CD4-positive, alpha-beta memory T cell (primary cell): Measurements from ENCODE around the gene SPEN. TPM values are rescaled to one million over a fixed set of nuclear protein-coding genes. Genes with fewer than 3 reads are reported as not detected.
"Not testable (repeated sequence)": the region's sequence is repeated elsewhere in the genome, so short reads cannot be mapped to it uniquely, and the experiment has no call there.

Experiments
- CTCF ChIA-PET: fragments of 350-600 bp; sonication (Branson Sonifier 250); formaldehyde crosslinking; loops from one replicate; lab custom pipeline; 2021; ENCODE audit warnings: inconsistent platforms; ENCODE audit not compliant: partially characterized antibody; lab: Charles Lee
- POLR2A ChIA-PET: fragments of 350-600 bp; sonication (Branson Sonifier 250); formaldehyde crosslinking; loops from one replicate; lab custom pipeline; 2021; ENCODE audit not compliant: partially characterized antibody; lab: Charles Lee
- DNase-seq, 5 donors: peaks; one replicate each; pipeline versions ENCODE4 v3.0.0 to v3.0.0-alpha.2; 2020 to 2022; ENCODE audit warnings: mixed read lengths in 1 of 5
- H3K27ac ChIP-seq: one replicate; pipeline ENCODE4 v1.7.0; 2013; ENCODE audit warnings: low read depth, low read length
- H3K27me3 ChIP-seq: 2 replicates; pipeline ENCODE4 v1.7.0; 2013; ENCODE audit warnings: mild to moderate bottlenecking, low read length, moderate library complexity; ENCODE audit not compliant: insufficient read depth
- H3K36me3 ChIP-seq: 2 replicates; pipeline ENCODE4 v1.7.0; 2013; ENCODE audit warnings: mild to moderate bottlenecking, low read length, moderate library complexity; ENCODE audit not compliant: insufficient read depth
- H3K4me1 ChIP-seq: 2 replicates; pipeline ENCODE4 v1.7.0; 2013; ENCODE audit warnings: mild to moderate bottlenecking, low read length, moderate library complexity; ENCODE audit not compliant: insufficient read depth
- H3K4me3 ChIP-seq, 2 donors: one replicate each; pipeline ENCODE4 v1.7.0; 2013; ENCODE audit warnings: low read length in 2 of 2, mild to moderate bottlenecking in 1 of 2
- H3K9me3 ChIP-seq, 2 donors: one replicate each; pipeline ENCODE4 v1.7.0; 2013; ENCODE audit warnings: low read length in 2 of 2, control low read depth in 1 of 2; ENCODE audit not compliant: control insufficient read depth in 1 of 2
- H3K27ac Mint-ChIP-seq, 7 donors: one replicate each; pipeline ENCODE4 v1.8.0; 2020 to 2021; ENCODE audit warnings: mixed read lengths in 7 of 7, mild to moderate bottlenecking in 6 of 7, inconsistent platforms in 3 of 7, moderate library complexity in 3 of 7
- H3K27me3 Mint-ChIP-seq, 2 donors: one replicate each; pipeline ENCODE4 v1.8.0; 2020 to 2021; ENCODE audit warnings: mixed read lengths in 2 of 2
- H3K36me3 Mint-ChIP-seq, 2 donors: one replicate each; pipeline ENCODE4 v1.8.0; 2020 to 2021; ENCODE audit warnings: mixed read lengths in 2 of 2, inconsistent platforms in 1 of 2, mild to moderate bottlenecking in 1 of 2
- H3K4me1 Mint-ChIP-seq, 4 donors: one replicate each; pipeline ENCODE4 v1.8.0; 2020 to 2021; ENCODE audit warnings: mixed read lengths in 4 of 4, mild to moderate bottlenecking in 1 of 4
- H3K4me3 Mint-ChIP-seq, 8 donors: one replicate each; pipeline ENCODE4 v1.8.0; 2020 to 2021; ENCODE audit warnings: mixed read lengths in 8 of 8, mild to moderate bottlenecking in 7 of 8, moderate library complexity in 6 of 8, inconsistent platforms in 3 of 8
- H3K9me3 Mint-ChIP-seq, 8 donors: one replicate each; pipeline ENCODE4 v1.8.0; 2020 to 2021; ENCODE audit warnings: mixed read lengths in 8 of 8, mild to moderate bottlenecking in 5 of 8, inconsistent platforms in 3 of 8, moderate library complexity in 1 of 8
- intact Hi-C: fragments of 100-400 bp; cut with micrococcal nuclease; formaldehyde crosslinking; loops from one replicate; pipeline ENCODE4 v1.15.1; 2023
- polyA plus RNA-seq, 2 donors: library from polyadenylated mRNA; unstranded; fragments of 300-500 nt; fragmentation: Illumina TruSeq; gene quantifications; one replicate each; pipeline ENCODE4 v1.2.3, GENCODE V29; 2021
- total RNA-seq, 2 experiments: library from RNA; stranded (reverse); gene quantifications; one replicate each; pipeline ENCODE4 v1.2.3, GENCODE V29; 2021

Gene SPEN
- total and polyA plus RNA-seq, 4 experiments from 2014 or later, result 2.4 to 87.8 (median 62.4) TPM

DNA sequence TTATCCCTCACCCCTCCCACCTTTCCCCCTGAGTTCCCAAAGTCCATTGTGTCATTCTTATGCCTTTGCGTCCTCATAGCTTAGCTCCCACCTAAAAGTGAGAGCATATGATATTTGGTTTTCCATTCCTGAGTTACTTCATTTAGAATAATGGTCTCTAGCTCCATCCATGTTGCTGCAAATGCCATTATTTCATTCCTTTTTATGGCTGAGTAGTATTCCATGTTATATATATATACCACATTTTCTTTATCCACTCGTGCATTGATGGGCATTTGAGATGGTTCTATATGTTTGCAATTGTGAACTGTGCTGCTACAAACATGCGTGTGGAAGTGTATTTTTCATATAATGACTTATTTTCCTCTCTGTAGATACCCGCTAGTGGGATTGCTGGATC, 130.4 kb downstream of the SPEN start:
- intact Hi-C loops, result loop anchor here (10.0 kb wide), 2 partner anchors 387 to 453 kb away; partner anchors contain the start of genes CASP9, DNAJC16 and SZRD1
- H3K9me3 Mint-ChIP-seq, H3K27ac ChIP-seq, H3K27me3 Mint-ChIP-seq, H3K27me3 ChIP-seq, H3K36me3 ChIP-seq, H3K9me3 ChIP-seq, POLR2A ChIA-PET, H3K4me3 ChIP-seq, CTCF ChIA-PET, DNase-seq: not testable (repeated sequence)
- peaks cover 21% of the 10 kb centered on the region for H3K4me1 ChIP-seq
- Mint-ChIP-seq H3K4me1 (peaks cover 18 to 34% (median 25%) of the 10 kb centered on the region in 4 donors), H3K36me3 (peaks cover 7 to 20% of the 10 kb centered on the region in 2 donors), H3K27ac (peak overlapping the region in 2 of 7 donors; percentile 19 to 74), H3K4me3 (peak overlapping the region in 1 of 8 donors; percentile 39)

- Mint-ChIP-seq H3K4me3 (no peak overlapping the region), H3K9me3 (peaks cover 0 to under 1% (median 0%) of the 10 kb centered on the region in 8 donors), H3K27ac (no peak overlapping the region), H3K4me1 (peaks cover under 1 to 2% (median 1%) of the 10 kb centered on the region in 4 donors), H3K36me3 (no peaks in the 10 kb centered on the region), H3K27me3 (no peaks in the 10 kb centered on the region)
- POLR2A ChIA-PET, result no interaction called here
- no peak overlapping the region for H3K4me3 ChIP-seq
- intact Hi-C loops, result no loop called here
- peaks cover under 1% of the 10 kb centered on the region for H3K4me1 ChIP-seq
- CTCF ChIA-PET, result no interaction called here
- H3K27me3 ChIP-seq, result no peaks in the 10 kb centered on the region
- no peaks in the 10 kb centered on the region for H3K36me3 ChIP-seq
- H3K9me3 ChIP-seq, result no peaks in the 10 kb centered on the region
- H3K27ac ChIP-seq, result no peak overlapping the region
- no peak for DNase-seq
Observed at GRCh38 chr1:15981679-15982078, 134.2 kb downstream of the SPEN start.

GRCh38 chr1:15983275-15983674, 135.8 kb downstream of the SPEN start:
- Mint-ChIP-seq H3K27ac (no peak overlapping the region), H3K27me3 (no peaks in the 10 kb centered on the region), H3K36me3 (no peaks in the 10 kb centered on the region), H3K9me3 (no peaks in the 10 kb centered on the region), H3K4me3 (no peak overlapping the region), H3K4me1 (no peaks in the 10 kb centered on the region)
- CTCF ChIA-PET, result no interaction called here
- Histone ChIP-seq H3K9me3 (no peaks in the 10 kb centered on the region), H3K4me3 (no peak overlapping the region), H3K27ac (no peak overlapping the region), H3K36me3 (no peaks in the 10 kb centered on the region), H3K27me3 (no peaks in the 10 kb centered on the region), H3K4me1 (no peaks in the 10 kb centered on the region)
- no peak for DNase-seq
- intact Hi-C loops, result no loop called here
- POLR2A ChIA-PET, result no interaction called here

- Mint-ChIP-seq H3K9me3 (no peaks in the 10 kb centered on the region), H3K27ac (no peak overlapping the region), H3K4me3 (no peak overlapping the region), H3K36me3 (no peaks in the 10 kb centered on the region), H3K27me3 (no peaks in the 10 kb centered on the region), H3K4me1 (no peaks in the 10 kb centered on the region)
- POLR2A ChIA-PET, result no interaction called here
- H3K9me3 ChIP-seq, result no peaks in the 10 kb centered on the region
- intact Hi-C loops, result no loop called here
- CTCF ChIA-PET, result interaction anchor here (1.7 kb wide), 1 partner anchor 9 kb away, joined by 7 read pairs; the partner anchor contains the start of gene ZBTB17
- DNase-seq, result no peak
- no peaks in the 10 kb centered on the region for H3K27me3 ChIP-seq
- no peak overlapping the region for H3K27ac ChIP-seq
- no peaks in the 10 kb centered on the region for H3K36me3 ChIP-seq
- H3K4me1 ChIP-seq, result no peaks in the 10 kb centered on the region
- no peak overlapping the region for H3K4me3 ChIP-seq
Observed at GRCh38 chr1:15985611-15986297, 138.2 kb downstream of the SPEN start.

DNA sequence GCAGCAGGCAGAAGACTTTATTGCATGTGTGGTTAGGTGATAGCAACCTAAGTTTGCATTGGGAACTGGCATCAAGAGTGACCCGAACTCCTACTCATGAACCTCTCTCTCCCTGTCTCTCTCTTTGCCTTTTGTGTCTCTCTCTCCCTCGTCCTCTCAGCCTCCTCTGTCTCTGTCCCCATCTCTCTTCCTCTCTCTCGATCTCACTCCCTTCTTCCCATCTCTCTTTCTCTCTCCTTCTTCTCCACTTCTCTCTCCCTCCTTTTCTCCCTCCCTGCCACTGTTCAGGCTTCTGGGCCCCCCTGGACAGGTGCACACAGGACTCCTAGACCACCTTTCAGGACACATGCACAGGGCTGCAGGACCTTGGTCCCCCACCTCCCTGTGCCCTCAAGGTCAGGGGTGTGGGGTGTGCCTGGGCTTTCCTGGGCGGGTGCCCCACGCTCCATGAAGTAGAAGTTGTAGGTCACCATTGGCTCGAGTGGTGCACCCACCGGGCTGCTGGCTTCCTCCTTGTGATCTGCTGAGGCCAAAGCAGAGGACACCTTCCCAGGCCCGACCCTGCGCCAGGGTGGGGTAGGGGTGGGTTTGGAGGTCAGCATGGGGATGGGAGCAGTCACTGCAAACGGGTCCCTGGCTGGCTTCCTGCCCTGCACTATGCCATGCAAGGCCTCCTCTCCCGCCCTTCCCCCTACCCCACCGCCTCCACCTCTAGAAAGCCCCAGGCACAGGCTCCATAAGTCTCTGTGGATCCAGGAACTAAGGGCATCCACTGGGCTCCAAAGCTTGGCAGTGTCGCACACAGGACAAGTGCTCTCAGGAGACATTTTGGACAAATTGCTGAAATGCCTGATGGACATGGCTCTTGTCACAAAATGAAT, 141.6 kb downstream of the SPEN start:
- no peak for DNase-seq
- H3K27ac Mint-ChIP-seq, result peak overlapping the region in 1 of 7 donors; percentile 80
- ChIA-PET POLR2A (no interaction called here), CTCF (no interaction called here)
- H3K27me3 Mint-ChIP-seq, result no peaks in the 10 kb centered on the region
- Histone ChIP-seq H3K4me3 (no peak overlapping the region), H3K36me3 (no peaks in the 10 kb centered on the region), H3K27me3 (no peaks in the 10 kb centered on the region), H3K27ac (no peak overlapping the region), H3K9me3 (no peaks in the 10 kb centered on the region), H3K4me1 (no peaks in the 10 kb centered on the region)
- no peaks in the 10 kb centered on the region for H3K9me3 Mint-ChIP-seq
- H3K4me1 Mint-ChIP-seq, result no peaks in the 10 kb centered on the region
- no peaks in the 10 kb centered on the region for H3K36me3 Mint-ChIP-seq
- intact Hi-C loops, result no loop called here
- H3K4me3 Mint-ChIP-seq, result no peak overlapping the region

DNA sequence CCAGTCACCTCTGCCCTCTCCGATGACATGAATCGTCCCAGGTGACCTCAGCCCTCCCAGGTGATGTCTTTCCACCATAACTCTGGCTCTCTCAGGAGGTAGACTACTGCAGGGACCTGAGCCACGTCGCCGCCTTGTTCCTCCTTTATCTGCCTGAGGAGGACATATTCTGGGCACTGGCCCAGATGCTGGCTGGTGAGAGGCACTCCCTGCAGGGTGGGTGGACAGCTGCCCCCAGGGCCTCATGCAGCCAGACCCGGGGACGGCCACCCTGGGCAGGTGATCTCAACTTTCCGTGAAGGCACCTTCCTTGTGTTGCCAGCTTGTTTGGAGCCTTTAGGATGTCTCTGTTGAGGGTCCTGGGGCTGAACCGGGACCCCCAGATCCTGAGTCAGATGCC, 142.3 kb downstream of the SPEN start:
- no peaks in the 10 kb centered on the region for H3K4me1 Mint-ChIP-seq
- CTCF ChIA-PET, result no interaction called here
- H3K36me3 Mint-ChIP-seq, result no peaks in the 10 kb centered on the region
- no peak overlapping the region for H3K27ac Mint-ChIP-seq
- H3K27me3 Mint-ChIP-seq, result no peaks in the 10 kb centered on the region
- intact Hi-C loops, result no loop called here
- Histone ChIP-seq H3K4me3 (no peak overlapping the region), H3K4me1 (no peaks in the 10 kb centered on the region), H3K27me3 (no peaks in the 10 kb centered on the region), H3K27ac (no peak overlapping the region), H3K9me3 (no peaks in the 10 kb centered on the region), H3K36me3 (no peaks in the 10 kb centered on the region)
- POLR2A ChIA-PET, result no interaction called here
- no peak for DNase-seq
- H3K9me3 Mint-ChIP-seq, result no peaks in the 10 kb centered on the region
- H3K4me3 Mint-ChIP-seq, result no peak overlapping the region
